Measurements from ENCODE around the gene VASH1. TPM values are rescaled to one million over a fixed set of nuclear protein-coding genes. Genes with fewer than 3 reads are reported as not detected.

The VASH1 gene
- total and polyA plus RNA-seq, 7 donors, result 3.0 to 13.0 (median 3.7) TPM

DNA sequence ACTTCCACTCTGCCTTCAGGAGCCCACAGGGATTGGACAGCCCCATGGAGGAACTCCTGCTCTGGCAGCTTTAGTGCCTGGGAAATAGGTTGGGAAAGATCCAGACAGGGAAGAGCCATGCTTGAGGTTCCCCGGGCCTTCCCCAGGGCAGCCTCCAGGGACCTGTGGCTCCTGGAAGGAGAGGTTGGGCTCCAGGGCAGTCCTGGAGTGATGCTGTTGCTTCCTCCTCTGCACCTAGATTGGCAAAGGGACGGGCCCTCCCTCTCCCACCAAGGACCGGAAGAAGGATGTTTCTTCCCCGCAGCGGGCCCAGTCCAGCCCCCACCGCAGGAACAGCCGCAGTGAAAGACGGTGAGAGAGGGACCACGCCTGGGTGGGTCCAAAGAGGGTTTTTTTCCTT is 16.5 kb downstream of the VASH1 start:
- intact Hi-C loops (cut with DNase I), result no loop called here
- Histone ChIP-seq H3K27me3 (no peaks in the 10 kb centered on the region), H3K4me1 (peaks cover 0 to 23% (median 10%) of the 10 kb centered on the region in 4 donors), H3K4me3 (no peak overlapping the region), H3K36me3 (peaks cover 0 to 22% (median 0%) of the 10 kb centered on the region in 4 donors), H3K9me3 (no peaks in the 10 kb centered on the region), H3K27ac (no peak overlapping the region)
- no peak for TF ChIP-seq POLR2AphosphoS5 (IDR thresholded peaks at IDR 0.05)
- TF ChIP-seq, protein P1, sequence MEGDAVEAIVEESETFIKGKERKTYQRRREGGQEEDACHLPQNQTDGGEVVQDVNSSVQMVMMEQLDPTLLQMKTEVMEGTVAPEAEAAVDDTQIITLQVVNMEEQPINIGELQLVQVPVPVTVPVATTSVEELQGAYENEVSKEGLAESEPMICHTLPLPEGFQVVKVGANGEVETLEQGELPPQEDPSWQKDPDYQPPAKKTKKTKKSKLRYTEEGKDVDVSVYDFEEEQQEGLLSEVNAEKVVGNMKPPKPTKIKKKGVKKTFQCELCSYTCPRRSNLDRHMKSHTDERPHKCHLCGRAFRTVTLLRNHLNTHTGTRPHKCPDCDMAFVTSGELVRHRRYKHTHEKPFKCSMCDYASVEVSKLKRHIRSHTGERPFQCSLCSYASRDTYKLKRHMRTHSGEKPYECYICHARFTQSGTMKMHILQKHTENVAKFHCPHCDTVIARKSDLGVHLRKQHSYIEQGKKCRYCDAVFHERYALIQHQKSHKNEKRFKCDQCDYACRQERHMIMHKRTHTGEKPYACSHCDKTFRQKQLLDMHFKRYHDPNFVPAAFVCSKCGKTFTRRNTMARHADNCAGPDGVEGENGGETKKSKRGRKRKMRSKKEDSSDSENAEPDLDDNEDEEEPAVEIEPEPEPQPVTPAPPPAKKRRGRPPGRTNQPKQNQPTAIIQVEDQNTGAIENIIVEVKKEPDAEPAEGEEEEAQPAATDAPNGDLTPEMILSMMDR (IDR thresholded peaks at IDR 0.05), result no peak
- no peak for TF ChIP-seq POLR2A (IDR thresholded peaks at IDR 0.05)
- no peak for TF ChIP-seq EP300 (IDR thresholded peaks at IDR 0.05)
- WGBS, 2 donors, result 77 to 78% methylated on average over 9 of the region's 9 CpGs
- peak; percentile 57 for DNase-seq

DNA sequence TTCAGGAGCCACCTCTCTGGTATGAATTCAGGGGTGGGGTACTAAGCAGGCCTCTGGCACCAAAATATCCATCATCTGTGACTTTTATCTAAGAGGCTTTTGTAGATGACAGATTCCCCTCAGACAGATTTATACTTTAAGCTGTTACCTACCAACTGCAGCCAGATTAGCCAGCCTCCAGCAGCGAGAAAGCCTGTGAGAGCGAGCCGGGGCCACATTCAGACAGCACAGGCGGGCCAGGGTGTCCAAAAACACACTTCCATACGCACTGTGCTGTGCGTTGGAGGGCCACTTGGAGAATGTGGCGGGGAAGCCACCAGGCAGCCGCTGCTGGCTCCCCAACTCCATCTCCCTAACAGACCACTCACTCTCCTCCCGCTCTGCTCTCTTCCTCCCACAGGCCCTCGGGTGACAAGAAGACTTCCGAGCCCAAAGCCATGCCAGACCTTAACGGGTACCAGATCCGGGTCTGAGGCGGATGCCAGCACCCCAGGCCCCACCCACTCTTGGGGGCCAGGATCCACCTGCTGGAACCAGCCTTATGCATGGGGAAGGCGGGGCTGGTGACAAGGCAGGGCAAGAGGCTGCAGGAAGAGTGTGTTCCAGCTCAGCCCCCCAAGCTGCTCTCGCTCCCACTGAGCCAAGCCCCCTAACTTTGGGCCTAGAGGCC is 17.4 kb downstream of the VASH1 start:
- no peaks in the 10 kb centered on the region for H3K27me3 ChIP-seq

DNA sequence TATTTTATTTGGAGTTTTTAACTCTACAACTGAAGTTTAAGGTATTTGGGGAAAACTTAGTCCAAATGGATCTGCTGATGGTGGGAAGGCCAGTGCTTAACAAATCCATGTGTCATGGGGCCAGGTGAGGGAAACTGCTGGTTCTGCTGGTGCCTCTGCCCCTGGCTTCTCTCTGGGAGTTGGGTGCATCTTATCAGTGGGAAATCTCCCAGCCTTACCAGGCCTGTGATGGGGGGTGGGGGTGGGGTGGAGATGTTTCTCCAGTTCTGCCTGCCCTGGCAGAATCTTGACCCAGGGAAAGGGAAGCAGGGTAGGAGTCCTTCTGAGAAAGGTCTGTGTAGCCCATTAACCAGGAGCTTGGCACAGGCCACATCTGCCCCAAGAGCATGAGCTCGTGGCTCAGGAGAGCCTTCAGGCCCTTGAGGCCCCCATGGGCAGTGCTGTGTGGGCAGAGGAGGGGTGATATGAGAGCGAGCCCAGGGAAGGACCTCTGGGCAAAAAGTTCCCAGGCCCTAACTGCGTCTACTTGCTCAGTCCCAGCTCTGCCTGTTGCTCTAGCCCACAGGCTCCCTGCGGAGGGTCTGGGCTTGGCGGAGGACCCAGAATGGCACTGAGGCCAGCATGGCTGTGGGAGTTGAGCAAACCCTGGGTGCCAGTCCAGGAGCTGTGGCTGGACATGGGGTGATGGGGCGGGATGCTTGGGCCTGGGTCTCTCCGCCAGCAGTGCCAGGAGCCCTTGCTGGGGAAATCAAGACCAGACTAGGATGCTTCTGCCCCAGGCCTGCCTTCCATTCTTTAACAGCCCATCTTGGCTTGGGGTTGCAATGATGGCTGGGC is 18.2 kb downstream of the VASH1 start:
- no peak for TF ChIP-seq EP300 (IDR thresholded peaks at IDR 0.05)
- TF ChIP-seq POLR2AphosphoS5 (IDR thresholded peaks at IDR 0.05), result no peak
- TF ChIP-seq POLR2A (IDR thresholded peaks at IDR 0.05), result no peak
- TF ChIP-seq, protein P1 (IDR thresholded peaks at IDR 0.05), result no peak
- no peaks in the 10 kb centered on the region for H3K9me3 ChIP-seq
- peaks cover 0 to 22% (median 0%) of the 10 kb centered on the region in 4 donors for H3K36me3 ChIP-seq
- no peak overlapping the region for H3K4me3 ChIP-seq
- WGBS, 2 donors, result 93 to 94% methylated on average over 7 of the region's 7 CpGs
- peaks cover 0 to 17% (median 6%) of the 10 kb centered on the region in 4 donors for H3K4me1 ChIP-seq
- intact Hi-C loops (cut with DNase I), result no loop called here
- H3K27ac ChIP-seq, result no peak overlapping the region
- no peaks in the 10 kb centered on the region for H3K27me3 ChIP-seq
- peak; percentile 40 for DNase-seq

More for the DNA sequence above, 17.4 kb downstream of the VASH1 start:
- Histone ChIP-seq H3K9me3 (no peaks in the 10 kb centered on the region), H3K4me1 (peaks cover 0 to 13% (median 6%) of the 10 kb centered on the region in 4 donors), H3K27ac (no peak overlapping the region), H3K4me3 (no peak overlapping the region), H3K36me3 (peaks cover 0 to 22% (median 0%) of the 10 kb centered on the region in 4 donors)
- intact Hi-C loops (cut with DNase I), result no loop called here
- 85 to 92% methylated on average over 16 of the region's 16 CpGs for WGBS, 2 donors
- DNase-seq, result peak; percentile 50
- TF ChIP-seq POLR2A (IDR thresholded peaks at IDR 0.05) (no peak), EP300 (IDR thresholded peaks at IDR 0.05) (no peak), POLR2AphosphoS5 (IDR thresholded peaks at IDR 0.05) (no peak)
- TF ChIP-seq, protein P1 (IDR thresholded peaks at IDR 0.05), result no peak

DNA sequence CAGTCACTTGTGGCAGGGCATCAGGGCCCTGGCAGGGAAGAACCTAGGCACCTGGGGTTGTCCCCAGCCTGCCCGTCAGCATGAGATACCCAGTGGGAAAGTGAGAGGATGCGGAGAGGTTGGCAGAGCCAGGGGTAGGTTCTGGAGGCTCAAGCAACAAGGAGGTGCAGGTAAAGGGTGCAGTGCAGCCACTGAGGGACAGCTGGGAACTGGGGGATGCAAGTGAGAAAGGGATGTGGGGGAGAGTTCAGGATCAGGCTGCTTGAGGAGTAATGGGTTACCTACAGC is 18.7 kb downstream of the VASH1 start:
- no peaks in the 10 kb centered on the region for H3K9me3 ChIP-seq
- H3K4me1 ChIP-seq, result peaks cover 0 to 18% (median 6%) of the 10 kb centered on the region in 4 donors
- H3K27me3 ChIP-seq, result no peaks in the 10 kb centered on the region
- no peak overlapping the region for H3K27ac ChIP-seq
- peak; percentile 34 for DNase-seq
- intact Hi-C loops (cut with DNase I), result no loop called here
- 95 to 96% methylated on average over 2 of the region's 2 CpGs for WGBS, 2 donors
- TF ChIP-seq POLR2AphosphoS5 (IDR thresholded peaks at IDR 0.05), result no peak
- no peak for TF ChIP-seq EP300 (IDR thresholded peaks at IDR 0.05)
- no peak for TF ChIP-seq POLR2A (IDR thresholded peaks at IDR 0.05)
- TF ChIP-seq, protein P1 (IDR thresholded peaks at IDR 0.05), result no peak
- H3K4me3 ChIP-seq, result no peak overlapping the region
- peaks cover 0 to 22% (median 0%) of the 10 kb centered on the region in 4 donors for H3K36me3 ChIP-seq

Measured in sigmoid colon (tissue), 7 donors.